Endothelial cell of umbilical vein (primary cell): ENCODE measurements around the gene SEC24C.
"Not testable (repeated sequence)": the region's sequence is repeated elsewhere in the genome, so short reads cannot be mapped to it uniquely, and the experiment has no call there.

ENCODE experiments used
- EZH2 ChIP-seq: IDR thresholded peaks from 2 replicates; pipeline ENCODE4 v1.6.1; 2012; ENCODE audit warnings: borderline replicate concordance, low read depth, mild to moderate bottlenecking, moderate library complexity, low read length, inconsistent platforms; ENCODE audit not compliant: severe bottlenecking
- POLR2A ChIP-seq: IDR thresholded peaks from 2 replicates; pipeline ENCODE4 v1.6.1; 2012; ENCODE audit warnings: low read depth, mild to moderate bottlenecking, control low read depth, low read length
- POLR2AphosphoS5 ChIP-seq: IDR thresholded peaks from 2 replicates; pipeline ENCODE4 v1.6.1; 2012; ENCODE audit warnings: low read depth, mild to moderate bottlenecking, control low read depth, low read length, moderate library complexity; ENCODE audit not compliant: insufficient read depth
- TF ChIP-seq, protein P1 (sequence below), 2 donors: IDR thresholded peaks; 1 replicate in 1 of 2; 2 replicates in 1 of 2; pipeline ENCODE4 v1.5.1; 2011; ENCODE audit warnings: low read length in 2 of 2, mild to moderate bottlenecking in 2 of 2, moderate library complexity in 2 of 2, control low read depth in 1 of 2, inconsistent platforms in 1 of 2, low read depth in 1 of 2; ENCODE audit not compliant: insufficient read depth in 1 of 2; ENCODE audit errors: extremely low read depth in 1 of 2
- TF ChIP-seq, protein P2 (sequence below): IDR thresholded peaks from 2 replicates; pipeline ENCODE4 v1.6.1; 2011; ENCODE audit not compliant: insufficient read depth, insufficient read length

DNA sequence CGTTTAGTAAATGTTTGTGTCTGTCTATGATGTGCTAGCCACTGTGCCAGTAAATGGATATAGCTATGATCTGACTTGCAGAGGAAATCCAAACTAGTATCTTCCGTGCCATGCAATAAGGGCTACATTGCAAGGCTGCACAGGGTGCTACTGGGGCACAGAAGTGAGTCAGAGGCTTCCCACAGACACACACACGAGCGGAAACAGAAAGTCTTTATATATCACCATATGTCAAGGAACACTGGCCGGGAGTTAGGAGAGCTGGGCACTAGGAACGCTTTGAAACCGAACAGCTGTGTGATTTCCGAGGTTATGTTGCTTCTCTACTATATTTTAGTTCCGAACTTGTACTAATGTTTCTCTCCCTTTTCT, 14.4 kb upstream of the SEC24C start:
- not testable (repeated sequence) for TF ChIP-seq POLR2AphosphoS5, POLR2A, EZH2
- TF ChIP-seq, protein P1, sequence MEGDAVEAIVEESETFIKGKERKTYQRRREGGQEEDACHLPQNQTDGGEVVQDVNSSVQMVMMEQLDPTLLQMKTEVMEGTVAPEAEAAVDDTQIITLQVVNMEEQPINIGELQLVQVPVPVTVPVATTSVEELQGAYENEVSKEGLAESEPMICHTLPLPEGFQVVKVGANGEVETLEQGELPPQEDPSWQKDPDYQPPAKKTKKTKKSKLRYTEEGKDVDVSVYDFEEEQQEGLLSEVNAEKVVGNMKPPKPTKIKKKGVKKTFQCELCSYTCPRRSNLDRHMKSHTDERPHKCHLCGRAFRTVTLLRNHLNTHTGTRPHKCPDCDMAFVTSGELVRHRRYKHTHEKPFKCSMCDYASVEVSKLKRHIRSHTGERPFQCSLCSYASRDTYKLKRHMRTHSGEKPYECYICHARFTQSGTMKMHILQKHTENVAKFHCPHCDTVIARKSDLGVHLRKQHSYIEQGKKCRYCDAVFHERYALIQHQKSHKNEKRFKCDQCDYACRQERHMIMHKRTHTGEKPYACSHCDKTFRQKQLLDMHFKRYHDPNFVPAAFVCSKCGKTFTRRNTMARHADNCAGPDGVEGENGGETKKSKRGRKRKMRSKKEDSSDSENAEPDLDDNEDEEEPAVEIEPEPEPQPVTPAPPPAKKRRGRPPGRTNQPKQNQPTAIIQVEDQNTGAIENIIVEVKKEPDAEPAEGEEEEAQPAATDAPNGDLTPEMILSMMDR (IDR thresholded peaks at IDR 0.05; ENCODE audit: extremely low read depth in 1 of 2, insufficient read depth in 1 of 2, low read depth in 1 of 2, low read length in 2 of 2): not testable (repeated sequence)
- TF ChIP-seq, protein P2, sequence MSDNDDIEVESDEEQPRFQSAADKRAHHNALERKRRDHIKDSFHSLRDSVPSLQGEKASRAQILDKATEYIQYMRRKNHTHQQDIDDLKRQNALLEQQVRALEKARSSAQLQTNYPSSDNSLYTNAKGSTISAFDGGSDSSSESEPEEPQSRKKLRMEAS: not testable (repeated sequence)
